NCI-H460 (cell line): ENCODE results near the gene ZNF441. TPM values are rescaled to one million over a fixed set of nuclear protein-coding genes. Genes with fewer than 3 reads are reported as not detected.
A peak's percentile ranks its signal among the peaks of the same experiment; 100 is the strongest.
"Not testable (repeated sequence)": the region's sequence is repeated elsewhere in the genome, so short reads cannot be mapped to it uniquely, and the experiment has no call there.

ENCODE experiments used
- DNase-seq: peaks from one replicate; pipeline ENCODE4 v3.0.0-alpha.2; 2016; ENCODE audit warnings: low read depth; ENCODE audit errors: extremely low read depth
- total RNA-seq: library from RNA; depleted of rRNA; stranded (reverse); fragments of >200 nt; shearing (Covaris generic); gene quantifications from 2 replicates; pipeline ENCODE4 v1.2.3, GENCODE V29; 2014

Gene ZNF441
- total RNA-seq, 1 experiment from 2014 or later, result not detected

DNA sequence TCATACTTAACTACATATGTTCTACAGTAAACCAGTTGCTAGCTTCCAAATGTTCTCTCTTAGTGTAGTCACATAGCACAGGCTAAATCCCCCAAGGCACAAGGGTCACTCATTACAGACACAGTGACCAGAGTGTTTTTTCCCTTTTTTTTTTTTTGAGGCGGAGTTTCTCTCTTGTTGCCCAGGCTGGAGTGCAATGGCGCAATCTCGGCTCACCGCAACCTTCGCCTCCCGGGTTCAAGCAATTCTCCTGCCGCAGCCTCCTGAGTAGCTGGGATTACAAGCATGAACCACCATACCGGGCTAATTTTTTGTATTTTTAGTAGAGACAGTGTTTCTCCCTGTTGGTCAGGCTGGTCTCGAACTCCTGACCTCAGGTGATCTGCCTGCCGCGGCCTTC is 9.9 kb downstream of the ZNF441 start:
- not testable (repeated sequence) for DNase-seq

DNA sequence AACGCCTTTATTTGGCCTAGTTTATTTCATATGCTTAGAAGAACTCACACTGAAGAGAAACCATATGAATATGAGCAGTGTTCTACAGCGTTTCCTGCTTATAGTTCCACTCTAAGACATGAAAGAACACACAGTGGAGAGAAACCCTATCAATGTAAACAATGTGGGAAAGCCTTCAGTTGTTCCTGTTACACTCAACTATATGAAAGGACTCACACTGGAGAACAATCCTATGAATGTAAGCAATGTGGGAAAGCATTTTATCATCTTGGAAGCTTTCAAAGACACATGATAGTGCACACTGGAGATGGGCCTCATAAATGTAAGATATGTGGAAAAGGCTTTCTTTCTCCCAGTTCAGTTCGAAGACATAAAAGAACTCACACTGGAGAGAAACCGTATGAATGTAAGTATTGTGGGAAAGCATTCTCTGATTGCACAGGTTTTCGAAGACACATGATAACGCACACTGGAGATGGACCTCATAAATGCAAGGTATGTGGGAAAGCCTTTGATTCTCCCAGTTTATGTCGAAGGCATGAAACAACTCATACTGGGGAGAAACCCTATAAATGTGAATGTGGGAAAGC is 13.7 kb downstream of the ZNF441 start:
- no peak for DNase-seq

DNA sequence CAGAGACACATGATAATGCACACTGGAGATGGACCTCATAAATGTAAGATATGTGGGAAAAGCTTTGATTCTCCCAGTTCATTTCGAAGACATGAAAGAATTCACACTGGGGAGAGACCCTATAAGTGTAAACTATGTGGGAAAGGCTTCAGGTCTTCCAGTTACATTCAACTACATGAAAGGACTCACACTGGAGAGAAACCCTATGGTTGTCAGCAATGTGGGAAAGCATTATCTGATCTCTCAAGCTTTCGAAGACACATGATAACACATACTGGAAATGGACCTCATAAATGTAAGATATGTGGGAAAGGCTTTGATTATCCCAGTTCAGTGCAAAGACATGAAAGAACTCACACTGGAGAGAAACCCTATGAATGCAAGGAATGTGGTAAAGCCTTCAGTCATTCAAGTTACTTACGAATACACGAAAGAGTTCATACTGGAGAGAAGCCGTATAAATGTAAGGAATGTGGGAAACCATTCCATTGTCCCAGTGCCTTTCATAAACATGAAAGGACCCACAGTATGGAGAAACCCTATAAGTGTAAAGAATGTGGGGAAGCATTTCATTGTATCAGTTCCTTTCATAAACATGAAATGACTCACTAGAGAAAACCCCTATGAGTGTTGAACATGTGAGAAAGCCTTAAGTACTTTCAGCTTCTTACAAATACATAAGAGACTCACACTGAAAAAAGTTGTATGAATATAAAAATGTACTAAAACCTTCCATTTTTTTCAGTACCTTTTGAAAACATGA is 14.7 kb downstream of the ZNF441 start:
- DNase-seq, result no peak

DNA sequence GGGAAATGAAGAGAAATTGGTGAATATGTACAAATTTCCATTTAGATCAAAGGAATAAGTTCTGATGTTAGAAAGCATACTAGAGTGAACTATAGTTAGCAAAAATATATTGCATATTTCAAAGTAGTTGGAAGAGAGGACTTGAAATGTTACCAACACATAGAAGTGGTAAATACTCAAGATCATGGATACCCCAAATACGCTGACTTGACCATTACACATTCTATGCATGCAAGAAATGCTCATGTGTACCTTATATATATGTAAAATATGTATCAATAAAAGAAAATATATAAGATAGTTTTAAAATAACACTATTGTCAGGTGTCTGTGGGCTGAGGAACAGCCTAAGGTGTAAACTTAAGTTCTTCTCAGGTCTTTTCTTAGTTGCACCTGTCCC is 17.0 kb downstream of the ZNF441 start:
- no peak for DNase-seq

DNA sequence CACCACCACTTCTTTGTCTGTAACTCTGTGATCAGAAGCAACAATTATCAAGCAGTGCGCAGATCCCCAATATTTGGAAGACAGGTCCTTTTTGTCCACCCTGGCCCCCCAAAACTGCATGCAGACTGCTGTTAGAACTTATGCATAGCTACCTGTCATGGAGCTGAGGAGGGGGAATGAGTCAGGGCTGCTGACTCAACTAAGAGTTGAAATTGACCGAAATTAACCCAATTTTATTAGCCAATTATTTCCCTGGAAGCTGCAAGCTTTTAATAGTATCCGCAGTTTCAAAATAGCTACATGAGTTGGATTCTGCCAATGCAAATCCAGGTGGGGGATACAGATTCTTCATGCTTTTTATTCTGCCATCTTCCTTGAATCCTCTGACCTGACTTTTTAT is 17.6 kb downstream of the ZNF441 start:
- no peak for DNase-seq

DNA sequence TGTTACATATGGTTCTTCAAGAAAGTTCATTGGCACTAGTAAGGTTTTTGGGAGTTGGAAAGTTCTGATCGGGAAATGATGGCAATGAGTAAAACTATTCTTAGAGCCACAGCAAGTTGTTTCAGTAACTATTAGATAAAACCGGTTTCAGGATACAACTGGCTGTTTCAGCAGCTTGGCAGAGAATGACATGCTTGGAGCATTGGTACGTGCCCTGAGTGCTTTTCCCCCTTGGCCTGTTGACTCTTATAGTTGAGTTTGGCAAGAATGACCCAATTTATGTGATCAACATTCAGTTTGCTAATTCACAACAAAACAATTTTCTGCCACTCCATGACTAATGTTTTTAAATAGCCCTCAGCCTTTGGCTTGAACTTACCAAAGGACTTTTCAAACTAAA is 20.7 kb downstream of the ZNF441 start:
- DNase-seq, result no peak

DNA sequence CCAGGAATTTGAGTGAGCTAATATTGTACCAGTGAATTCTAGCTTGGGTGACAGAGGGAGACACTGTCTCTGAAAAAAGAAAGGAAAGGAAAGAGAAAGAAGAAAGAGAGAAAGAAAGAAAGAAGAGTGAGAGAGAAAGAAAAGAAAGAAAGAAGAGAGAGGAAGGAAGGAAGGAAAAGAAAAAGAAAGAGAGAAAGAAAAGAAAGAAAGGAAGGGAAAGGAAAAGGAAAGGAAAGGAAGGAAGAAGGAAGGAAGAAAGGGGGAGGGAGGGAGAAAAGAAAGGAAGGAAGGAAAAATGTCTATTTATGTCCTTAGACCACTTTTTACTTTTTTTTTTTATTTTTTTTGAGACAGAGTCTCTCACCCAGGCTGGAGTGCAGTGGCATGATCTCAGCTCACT is 26.1 kb downstream of the ZNF441 start:
- no peak for DNase-seq

DNA sequence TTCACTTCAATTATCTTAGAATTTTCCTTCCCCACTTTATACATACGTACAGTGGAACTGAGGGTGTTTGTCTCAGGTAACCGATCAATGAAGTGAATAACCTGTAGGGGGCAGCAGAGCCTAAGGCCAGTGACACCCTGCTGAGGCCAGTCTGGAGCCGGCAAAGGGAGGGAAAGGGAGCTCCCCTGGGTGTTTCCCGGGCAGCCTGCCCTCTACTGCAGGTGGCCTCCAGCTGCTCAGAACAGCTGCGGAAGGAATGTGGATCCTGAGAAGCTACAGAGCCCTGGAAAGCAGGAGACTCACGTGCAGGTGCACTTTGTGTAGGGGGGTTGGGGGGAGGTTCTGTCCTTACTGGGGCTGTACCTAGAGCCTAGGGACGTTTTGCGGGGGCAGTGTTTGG is 30.7 kb downstream of the ZNF441 start:
- DNase-seq, result peak; percentile 11

DNA sequence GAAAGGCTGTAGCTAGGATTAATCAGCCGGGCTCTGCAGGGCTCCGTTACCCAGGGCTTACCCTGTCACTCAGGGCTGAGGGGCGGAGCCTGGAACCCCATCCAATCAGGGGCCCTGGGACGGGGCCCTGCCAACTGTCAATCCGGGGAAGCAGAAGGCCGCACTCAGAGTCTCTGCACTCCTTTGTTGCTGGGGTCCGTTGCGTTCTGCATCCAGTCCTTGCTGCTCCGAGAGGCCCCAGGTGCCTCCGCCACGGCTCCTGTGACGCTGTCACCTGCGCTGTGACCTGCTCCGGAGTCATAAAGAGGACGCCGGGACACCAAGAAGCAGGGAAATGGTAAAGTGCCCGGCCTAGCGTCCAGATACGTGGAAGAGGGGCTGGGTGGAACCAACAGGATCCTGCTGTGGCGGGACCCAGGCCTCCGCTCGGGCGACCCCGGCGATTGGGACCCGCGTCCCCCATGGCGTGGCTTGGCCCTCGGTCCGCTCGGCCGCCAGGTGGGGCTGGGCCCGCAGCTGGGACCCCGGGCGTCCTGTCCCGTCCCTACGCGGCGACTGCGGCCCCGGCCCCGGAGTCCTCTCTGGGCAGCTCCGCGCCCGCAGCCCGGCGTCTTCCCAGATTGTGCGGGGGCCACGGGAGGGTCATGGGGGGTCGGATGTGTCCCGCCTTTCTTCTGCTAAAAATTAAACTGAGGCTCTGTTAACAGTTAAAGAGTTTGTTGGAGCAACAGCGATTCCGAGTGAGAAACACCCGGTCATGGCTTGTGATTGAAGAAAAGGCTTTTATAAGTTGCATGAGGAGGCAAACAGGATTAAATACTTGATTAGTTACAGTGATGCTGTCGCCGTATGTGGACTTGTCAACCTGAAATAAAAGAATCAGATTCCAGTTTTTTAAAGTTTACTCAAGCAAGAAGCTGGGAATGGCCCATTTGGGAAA is 31.9 kb downstream of the ZNF441 start, which contains the start of gene ZNF491:
Gene ZNF491 (plus strand): TSS at position 133 of the 940 bp plus-strand sequence. CDS start 7,431 bp downstream, outside the sequence.
- no peak for DNase-seq

DNA sequence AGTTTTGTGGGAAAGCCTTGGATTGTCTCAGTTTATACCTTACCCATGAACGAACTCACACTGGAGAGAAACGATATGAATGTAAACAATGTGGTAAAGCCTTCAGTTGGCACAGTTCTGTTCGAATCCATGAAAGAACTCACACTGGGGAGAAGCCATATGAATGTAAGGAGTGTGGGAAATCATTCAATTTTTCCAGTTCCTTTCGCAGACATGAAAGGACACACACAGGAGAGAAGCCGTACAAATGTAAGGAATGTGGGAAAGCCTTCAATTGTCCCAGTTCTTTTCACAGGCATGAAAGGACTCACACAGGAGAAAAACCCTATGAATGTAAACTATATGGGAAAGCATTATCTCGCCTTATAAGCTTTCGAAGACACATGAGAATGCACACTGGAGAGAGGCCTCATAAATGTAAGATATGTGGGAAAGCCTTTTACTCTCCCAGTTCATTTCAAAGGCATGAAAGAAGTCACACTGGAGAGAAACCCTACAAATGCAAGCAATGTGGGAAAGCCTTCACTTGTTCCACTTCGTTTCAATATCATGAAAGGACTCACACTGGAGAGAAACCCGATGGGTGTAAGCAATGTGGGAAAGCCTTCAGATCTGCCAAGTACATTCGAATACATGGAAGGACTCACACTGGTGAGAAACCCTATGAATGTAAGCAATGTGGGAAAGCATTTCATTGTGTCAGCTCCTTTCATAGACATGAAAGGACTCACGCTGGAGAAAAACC is 39.7 kb downstream of the ZNF441 start:
- DNase-seq, result no peak

DNA sequence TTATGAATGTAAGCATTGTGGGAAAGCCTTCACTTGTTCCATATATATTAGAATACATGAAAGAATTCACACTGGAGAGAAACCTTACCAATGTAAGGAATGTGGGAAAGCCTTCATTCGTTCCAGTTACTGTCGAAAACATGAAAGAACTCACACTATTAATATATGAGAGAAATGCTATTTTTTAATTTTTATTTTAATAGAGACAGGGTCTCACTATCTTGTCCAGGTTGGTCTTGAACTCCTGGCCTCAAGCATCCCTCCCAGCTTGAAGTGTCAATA is 40.2 kb downstream of the ZNF441 start:
- DNase-seq, result no peak

DNA sequence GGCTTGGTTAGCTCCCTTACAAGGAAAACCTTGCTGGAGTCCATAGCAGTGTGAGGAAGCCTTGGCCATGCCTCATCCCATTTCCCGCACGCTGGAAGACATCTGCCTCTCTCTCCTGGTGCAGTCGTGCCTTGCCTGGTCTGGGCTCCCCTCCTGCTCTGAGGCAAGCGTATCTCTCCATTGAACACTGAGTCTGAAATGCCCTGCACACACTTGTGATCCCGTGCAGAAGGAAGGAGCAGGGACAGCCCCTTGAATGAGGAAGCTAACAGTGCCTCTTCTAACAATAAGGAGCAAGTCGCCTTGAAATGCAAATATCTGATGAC is 46.9 kb downstream of the ZNF441 start:
- no peak for DNase-seq

DNA sequence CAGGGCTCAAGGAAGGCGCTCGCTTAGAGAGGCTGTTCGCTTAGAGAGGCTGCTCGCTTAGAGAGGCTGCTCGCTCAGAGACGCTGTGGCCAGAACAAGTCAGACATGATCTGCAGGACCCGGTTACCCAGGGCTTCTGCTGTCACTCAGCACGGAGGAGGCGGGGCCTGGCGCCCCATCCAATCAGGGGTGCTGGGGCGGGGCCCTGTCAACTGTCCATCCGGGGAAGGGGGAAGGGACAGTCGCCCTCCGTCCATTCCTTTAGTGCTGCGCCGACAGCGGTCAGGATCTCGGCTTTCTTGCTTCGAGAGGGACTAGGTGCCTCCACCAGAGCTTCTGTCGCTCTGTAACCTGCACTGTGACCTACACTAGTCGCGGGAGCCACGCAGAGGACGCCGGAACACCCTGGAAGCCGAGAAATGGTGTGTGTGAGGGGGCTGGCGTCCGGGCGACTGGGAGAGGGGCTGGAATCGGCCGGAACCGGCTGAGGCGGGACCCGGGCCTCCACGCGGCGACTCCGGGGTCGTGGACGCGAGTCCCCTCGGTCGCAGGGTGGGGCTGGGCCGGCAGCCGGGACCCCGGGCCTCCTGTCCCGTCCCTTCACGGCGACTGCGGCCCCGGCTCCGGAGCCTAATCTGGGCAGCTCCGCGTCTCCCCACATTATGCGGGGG is 47.4 kb downstream of the ZNF441 start, which contains the start of gene ZNF440:
Gene ZNF440 (plus strand): TSS at position 245 of the 671 bp plus-strand sequence. CDS start 175 bp downstream, at position 420.
- DNase-seq, result no peak

DNA sequence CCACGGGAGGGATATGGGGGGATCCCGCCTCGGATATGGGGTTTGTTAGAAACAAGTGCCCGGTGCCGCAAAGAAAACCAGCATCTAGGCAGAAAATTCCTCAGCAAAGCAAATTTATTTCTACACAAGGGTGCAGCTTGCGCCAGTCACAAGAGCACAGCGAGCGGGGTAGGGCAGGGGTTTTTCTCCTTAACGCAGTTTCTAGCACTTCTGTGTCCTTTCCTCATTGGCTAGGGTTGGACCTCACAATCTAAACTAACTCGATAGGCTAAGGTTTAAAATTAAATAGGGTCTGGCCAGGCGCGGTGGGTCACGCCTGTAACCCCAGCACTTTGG is 47.9 kb downstream of the ZNF441 start:
- no peak for DNase-seq

DNA sequence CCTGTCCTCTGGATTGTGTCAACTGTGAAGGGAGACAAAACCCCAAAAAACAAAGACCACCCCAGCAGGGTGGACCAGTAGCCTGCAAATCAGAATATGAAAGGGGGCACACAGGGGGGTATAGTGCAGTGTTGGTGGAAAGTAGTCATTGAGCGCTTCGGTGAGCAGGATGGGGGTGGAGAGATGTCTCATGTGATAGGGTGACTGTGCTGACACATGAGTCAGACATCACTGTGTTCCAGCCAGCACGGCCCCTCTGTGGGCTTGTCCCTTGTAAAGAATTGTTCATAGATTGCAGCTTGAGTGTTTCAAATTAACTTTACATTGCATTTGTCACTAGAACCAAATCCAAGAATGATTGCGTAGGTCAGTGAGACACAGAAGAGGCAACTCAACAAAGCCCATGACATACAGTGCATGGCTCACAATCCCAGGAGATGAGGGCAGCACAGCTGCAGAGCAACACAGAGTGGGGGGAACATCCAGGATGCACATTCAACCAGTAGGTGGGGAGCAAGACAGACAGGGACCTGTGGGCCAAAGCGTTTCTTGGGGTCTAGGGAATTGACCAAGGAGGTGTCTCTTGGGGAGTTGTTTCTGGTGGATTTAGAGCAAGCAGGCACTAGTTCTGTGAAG is 54.8 kb downstream of the ZNF441 start:
- DNase-seq, result no peak

DNA sequence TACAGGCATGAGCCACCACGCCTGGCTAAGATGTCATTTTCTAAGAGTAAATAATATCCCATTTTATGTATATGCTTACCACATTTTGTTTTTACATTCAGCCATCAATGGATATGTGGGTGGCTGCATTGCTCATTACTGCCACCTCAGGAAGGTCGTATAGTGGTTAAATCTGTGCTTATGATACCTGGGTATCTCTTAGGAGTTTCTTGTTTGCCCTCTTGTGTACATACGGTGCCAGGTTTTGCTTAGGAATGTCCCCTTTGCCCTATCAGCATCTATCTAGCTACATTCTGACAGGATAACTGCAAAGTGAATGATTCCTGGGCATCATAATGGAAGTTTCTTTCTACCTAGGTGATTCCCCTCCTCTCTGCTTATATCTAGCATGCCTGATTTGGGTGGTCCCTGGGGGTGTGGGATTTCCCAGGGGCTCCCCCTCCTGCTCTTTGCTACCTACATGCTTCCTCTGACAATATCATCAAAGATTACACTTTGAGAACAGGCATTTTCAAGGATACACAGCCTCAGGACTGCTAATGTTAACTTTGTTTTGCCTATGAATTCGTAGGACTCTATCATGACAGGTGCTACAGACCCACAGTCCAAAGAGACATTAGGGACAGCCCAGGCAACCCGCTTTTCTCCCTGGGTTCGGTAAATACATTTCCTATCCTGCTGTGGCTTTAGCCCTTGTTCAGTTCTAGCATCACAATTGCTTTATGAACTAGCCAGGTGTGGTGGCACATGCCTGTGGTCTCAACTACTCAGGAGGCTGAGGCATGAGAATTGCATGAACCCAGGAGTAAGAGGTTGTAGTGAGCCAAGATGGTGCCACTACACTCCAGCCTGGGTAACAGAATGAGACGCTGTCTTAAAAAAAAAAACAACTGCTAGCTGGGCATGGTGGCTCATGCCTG is 62.4 kb downstream of the ZNF441 start:
- not testable (repeated sequence) for DNase-seq

DNA sequence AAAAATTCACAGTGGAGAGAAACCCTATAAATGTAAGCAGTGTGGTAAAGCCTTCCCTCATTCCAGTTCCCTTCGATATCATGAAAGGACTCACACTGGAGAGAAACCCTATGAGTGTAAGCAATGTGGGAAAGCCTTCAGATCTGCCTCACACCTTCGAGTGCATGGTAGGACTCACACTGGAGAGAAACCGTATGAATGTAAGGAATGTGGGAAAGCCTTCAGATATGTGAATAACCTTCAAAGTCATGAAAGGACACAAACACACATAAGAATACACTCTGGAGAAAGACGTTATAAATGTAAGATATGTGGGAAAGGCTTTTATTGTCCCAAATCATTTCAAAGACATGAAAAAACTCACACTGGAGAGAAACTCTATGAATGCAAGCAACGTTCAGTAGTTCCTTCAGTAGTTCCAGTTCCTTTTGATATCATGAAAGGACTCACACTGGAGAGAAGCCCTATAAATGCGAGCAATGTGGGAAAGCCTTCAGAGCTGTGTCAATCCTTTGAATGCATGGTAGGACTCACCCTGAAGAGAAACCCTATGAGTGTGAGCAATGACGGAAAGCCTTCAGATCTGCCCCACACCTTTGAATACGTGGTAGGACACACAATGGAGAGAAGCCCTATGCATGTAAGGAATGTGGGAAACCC is 65.6 kb downstream of the ZNF441 start:
- DNase-seq, result no peak

DNA sequence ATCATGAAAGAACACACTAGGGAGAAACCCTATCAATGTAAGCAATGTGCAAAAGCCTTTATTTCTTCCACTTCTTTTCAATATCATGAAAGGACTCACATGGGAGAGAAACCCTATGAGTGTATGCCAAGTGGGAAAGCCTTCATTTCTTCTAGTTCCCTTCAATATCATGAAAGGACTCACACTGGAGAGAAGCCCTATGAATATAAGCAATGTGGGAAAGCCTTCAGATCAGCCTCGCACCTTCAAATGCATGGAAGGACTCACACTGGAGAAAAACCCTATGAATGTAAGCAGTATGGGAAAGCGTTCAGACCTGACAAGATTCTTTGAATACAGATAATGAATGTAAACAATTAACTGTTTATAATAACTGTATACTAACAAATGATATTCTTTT is 66.7 kb downstream of the ZNF441 start:
- no peak for DNase-seq
